H9 (cell line): ENCODE data around the gene TPGS1. TPM values are rescaled to one million over a fixed set of nuclear protein-coding genes. Genes with fewer than 3 reads are reported as not detected.
A peak's percentile ranks its signal among the peaks of the same experiment; 100 is the strongest.

Experiments used
- DNase-seq: peaks from one replicate; pipeline ENCODE4 v3.0.0-alpha.2; 2017
- H2AFZ ChIP-seq: one replicate; pipeline ENCODE4 v1.6.1; 2013; ENCODE audit warnings: mild to moderate bottlenecking, low read length, control low read depth, moderate library complexity
- H2AK5ac ChIP-seq: 2 replicates; pipeline ENCODE4 v1.6.1; 2013; ENCODE audit warnings: low read length, control low read depth, mixed read lengths; ENCODE audit not compliant: insufficient read length
- H2BK120ac ChIP-seq: one replicate; pipeline ENCODE4 v1.6.1; 2013; ENCODE audit warnings: low read depth, mild to moderate bottlenecking, low read length, control low read depth, inconsistent platforms; ENCODE audit not compliant: poor library complexity, severe bottlenecking
- H2BK12ac ChIP-seq: 2 replicates; pipeline ENCODE4 v1.6.1; 2013; ENCODE audit warnings: low read length, control low read depth, mixed read lengths, low read depth; ENCODE audit not compliant: insufficient read length
- H2BK15ac ChIP-seq: 2 replicates; pipeline ENCODE4 v1.6.1; 2013; ENCODE audit warnings: low read depth, low read length, control low read depth
- H2BK20ac ChIP-seq: one replicate; pipeline ENCODE4 v1.6.1; 2013; ENCODE audit warnings: low read depth, mild to moderate bottlenecking, low read length, control low read depth, inconsistent platforms; ENCODE audit not compliant: poor library complexity, severe bottlenecking
- H2BK5ac ChIP-seq: 2 replicates; pipeline ENCODE4 v1.6.1; 2013; ENCODE audit warnings: low read length, control low read depth, mixed read lengths; ENCODE audit not compliant: insufficient read length
- H3K14ac ChIP-seq: 2 replicates; pipeline ENCODE4 v1.6.1; 2013; ENCODE audit warnings: low read length, control low read depth; ENCODE audit not compliant: insufficient read depth
- H3K18ac ChIP-seq: 2 replicates; pipeline ENCODE4 v1.6.1; 2013; ENCODE audit warnings: low read depth, mild to moderate bottlenecking, mixed read lengths, low read length, control low read depth; ENCODE audit not compliant: insufficient read length
- H3K23ac ChIP-seq: 2 replicates; pipeline ENCODE4 v1.6.1; 2013; ENCODE audit warnings: low read length, control low read depth, mixed read lengths, low read depth; ENCODE audit not compliant: insufficient read length
- H3K23me2 ChIP-seq: 2 replicates; pipeline ENCODE4 v1.6.1; 2013; ENCODE audit warnings: low read depth, mild to moderate bottlenecking, mixed read lengths, low read length, control low read depth; ENCODE audit not compliant: insufficient read length, poor library complexity, severe bottlenecking
- H3K27ac ChIP-seq: 2 replicates; pipeline ENCODE4 v1.5.1; 2013; ENCODE audit warnings: low read length, control low read depth, mixed read lengths, low read depth; ENCODE audit not compliant: insufficient read length
- H3K27me3 ChIP-seq: 2 replicates; pipeline ENCODE4 v1.6.1; 2013; ENCODE audit warnings: low read length, control low read depth, inconsistent platforms; ENCODE audit not compliant: insufficient read depth
- H3K4ac ChIP-seq: 2 replicates; pipeline ENCODE4 v1.6.1; 2013; ENCODE audit warnings: low read depth, mild to moderate bottlenecking, control low read depth, inconsistent platforms, low read length, moderate library complexity
- H3K4me1 ChIP-seq: 2 replicates; pipeline ENCODE4 v1.6.1; 2013; ENCODE audit warnings: low read length, control low read depth, inconsistent platforms; ENCODE audit not compliant: insufficient read depth
- H3K4me2 ChIP-seq: 2 replicates; pipeline ENCODE4 v1.6.1; 2013; ENCODE audit warnings: low read length, control low read depth, mixed read lengths; ENCODE audit not compliant: insufficient read length, insufficient read depth
- H3K56ac ChIP-seq: 2 replicates; pipeline ENCODE4 v1.6.1; 2013; ENCODE audit warnings: low read depth, mild to moderate bottlenecking, mixed read lengths, low read length, control low read depth; ENCODE audit not compliant: insufficient read length
- H3K79me1 ChIP-seq: 2 replicates; pipeline ENCODE4 v1.6.1; 2013; ENCODE audit warnings: low read depth, mild to moderate bottlenecking, moderate library complexity, low read length, control low read depth, inconsistent platforms; ENCODE audit not compliant: insufficient read depth, poor library complexity, severe bottlenecking
- H3K79me2 ChIP-seq: 2 replicates; pipeline ENCODE4 v1.6.1; 2013; ENCODE audit warnings: low read length, control low read depth, inconsistent platforms; ENCODE audit not compliant: insufficient read depth
- H3K9ac ChIP-seq: 2 replicates; pipeline ENCODE4 v1.6.1; 2013; ENCODE audit warnings: low read length, control low read depth, mixed read lengths; ENCODE audit not compliant: insufficient read length; ENCODE audit errors: extremely low read depth
- H3K9me3 ChIP-seq: one replicate; pipeline ENCODE4 v1.6.1; 2013; ENCODE audit warnings: low read depth, low read length, inconsistent platforms; ENCODE audit not compliant: control insufficient read depth
- H3T11ph ChIP-seq: one replicate; pipeline ENCODE4 v1.6.1; 2013; ENCODE audit warnings: mild to moderate bottlenecking, low read length, control low read depth, inconsistent platforms
- H4K20me1 ChIP-seq: one replicate; pipeline ENCODE4 v1.6.1; 2013; ENCODE audit not compliant: control insufficient read depth, insufficient read length, insufficient read depth
- H4K5ac ChIP-seq: 2 replicates; pipeline ENCODE4 v1.6.1; 2013; ENCODE audit warnings: low read depth, mild to moderate bottlenecking, mixed read lengths, low read length, control low read depth; ENCODE audit not compliant: insufficient read length
- H4K8ac ChIP-seq: replicated peaks from 2 replicates; pipeline ENCODE4 v1.6.1; 2013; ENCODE audit warnings: low read length, control low read depth, mixed read lengths, low read depth; ENCODE audit not compliant: insufficient read length
- H4K91ac ChIP-seq: 2 replicates; pipeline ENCODE4 v1.6.1; 2013; ENCODE audit warnings: low read depth, mild to moderate bottlenecking, moderate library complexity, mixed read lengths, low read length, control low read depth; ENCODE audit not compliant: insufficient read length
- H3K27ac Mint-ChIP-seq, 3 experiments: 2 replicates in 2 of 3; 3 replicates in 1 of 3; pipeline ENCODE4 v1.8.0; 2020 to 2021; ENCODE audit warnings: mixed read lengths in 3 of 3, mild to moderate bottlenecking in 1 of 3, moderate library complexity in 1 of 3
- H3K27me3 Mint-ChIP-seq: 2 replicates; pipeline ENCODE4 v1.8.0; 2021; ENCODE audit warnings: low read depth, mild to moderate bottlenecking, moderate library complexity, mixed read lengths
- H3K36me3 Mint-ChIP-seq, 3 experiments: 2 replicates in 2 of 3; 3 replicates in 1 of 3; pipeline ENCODE4 v1.8.0; 2020 to 2021; ENCODE audit warnings: low read depth in 3 of 3, mixed read lengths in 3 of 3; ENCODE audit not compliant: insufficient read depth in 1 of 3
- H3K4me1 Mint-ChIP-seq, 2 experiments: 2 replicates each; pipeline ENCODE4 v1.8.0; 2020; ENCODE audit warnings: mixed read lengths in 2 of 2
- H3K4me3 Mint-ChIP-seq, 2 experiments: 2 replicates in 1 of 2; 3 replicates in 1 of 2; pipeline ENCODE4 v1.8.0; 2020 to 2021; ENCODE audit warnings: mild to moderate bottlenecking in 2 of 2, mixed read lengths in 2 of 2, moderate library complexity in 1 of 2
- H3K9me3 Mint-ChIP-seq, 2 experiments: 2 replicates in 1 of 2; 3 replicates in 1 of 2; pipeline ENCODE4 v1.8.0; 2020; ENCODE audit warnings: mild to moderate bottlenecking in 2 of 2, mixed read lengths in 2 of 2, moderate library complexity in 1 of 2
- WGBS: extraction: QIAGEN DNeasy Blood & Tissue Kit; methylation state at CpG from one replicate; pipeline ENCODE4 v1.1.7; 2013; ENCODE audit warnings: missing lambda C conversion rate, low lambda C conversion rate, mixed read lengths; ENCODE audit not compliant: insufficient read length; ENCODE audit errors: extremely low coverage; 5-methylcytosine and 5-hydroxymethylcytosine counted together
- total RNA-seq: library from RNA; stranded (reverse); gene quantifications from 2 replicates; pipeline ENCODE4 v1.2.1, GENCODE V29; 2021
- TF ChIP-seq, protein P1 (sequence below): fragments of 200-600 bp; sonication (generic); conservative IDR thresholded peaks from 3 replicates; pipeline ENCODE4 v1.8.0; 2021; ENCODE audit warnings: antibody characterized with exemption, mild to moderate bottlenecking

The TPGS1 gene
- total RNA-seq, 1 experiment from 2014 or later = 7.4 TPM

DNA sequence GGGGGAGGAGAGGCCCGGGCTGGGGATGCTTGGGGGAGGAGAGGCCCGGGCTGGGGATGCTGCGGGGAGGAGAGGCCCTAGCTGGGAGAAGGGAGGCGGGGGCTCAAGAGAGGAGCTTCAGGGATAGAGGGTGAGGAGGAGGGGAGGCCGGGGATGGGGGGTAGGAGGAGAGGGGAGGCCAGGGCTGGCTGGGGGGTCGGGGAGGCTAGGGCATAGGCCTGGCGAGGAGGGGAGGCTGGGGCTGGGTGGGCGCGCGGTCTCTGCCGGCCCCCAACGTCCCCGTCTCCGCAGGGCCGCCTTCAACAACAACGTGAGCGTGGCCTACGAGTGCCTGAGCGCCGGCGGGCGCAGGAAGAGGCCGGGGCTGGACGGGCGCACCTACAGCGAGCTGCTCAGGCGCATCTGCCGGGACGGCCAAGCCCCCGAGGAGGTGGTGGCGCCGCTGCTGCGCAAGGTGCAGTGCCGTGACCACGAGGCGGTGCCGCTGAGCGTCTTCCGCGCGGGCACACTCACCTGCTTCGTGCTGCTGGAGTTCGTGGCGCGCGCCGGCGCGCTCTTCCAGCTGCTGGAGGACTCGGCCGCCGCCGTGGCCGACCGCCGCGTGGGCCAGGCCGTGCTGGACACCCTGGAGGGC, 11.4 kb downstream of the TPGS1 start:
- Histone ChIP-seq H3K56ac (no peak overlapping the region), H4K91ac (no peak overlapping the region), H3K23ac (no peak overlapping the region), H3K79me1 (no peaks in the 10 kb centered on the region), H3K9ac (no peak overlapping the region), H3K27me3 (no peaks in the 10 kb centered on the region), H3K9me3 (no peaks in the 10 kb centered on the region), H3K4me2 (no peak overlapping the region), H3K18ac (peak overlapping the region; percentile 76), H3K4me1 (no peaks in the 10 kb centered on the region), H2BK12ac (no peak overlapping the region), H3K23me2 (peaks cover 5% of the 10 kb centered on the region), H3K79me2 (no peaks in the 10 kb centered on the region), H3K4ac (no peak overlapping the region), H3T11ph (no peak overlapping the region), H4K20me1 (no peaks in the 10 kb centered on the region), H2AK5ac (no peak overlapping the region), H2BK20ac (no peak overlapping the region), H3K27ac (no peak overlapping the region), H2BK5ac (no peak overlapping the region), H4K8ac (no peak overlapping the region), H2AFZ (no peak overlapping the region), H2BK120ac (no peak overlapping the region), H3K14ac (peak overlapping the region; percentile 67; the same call in 1 of the 2 replicates), H4K5ac (no peak overlapping the region), H2BK15ac (no peak overlapping the region)
- Mint-ChIP-seq H3K36me3 (peaks cover 3 to 16% (median 3%) of the 10 kb centered on the region in 3 experiments; a peak in 5 of 7 replicates), H3K27ac (no peak overlapping the region), H3K27me3 (peaks cover 33% of the 10 kb centered on the region), H3K9me3 (no peaks in the 10 kb centered on the region; a peak in 1 of 5 replicates), H3K4me3 (no peak overlapping the region; a peak in 2 of 5 replicates), H3K4me1 (peaks cover 2 to 6% of the 10 kb centered on the region in 2 experiments; a peak in 2 of 4 replicates)
- DNase-seq = peak; percentile 82
- TF ChIP-seq, protein P1, sequence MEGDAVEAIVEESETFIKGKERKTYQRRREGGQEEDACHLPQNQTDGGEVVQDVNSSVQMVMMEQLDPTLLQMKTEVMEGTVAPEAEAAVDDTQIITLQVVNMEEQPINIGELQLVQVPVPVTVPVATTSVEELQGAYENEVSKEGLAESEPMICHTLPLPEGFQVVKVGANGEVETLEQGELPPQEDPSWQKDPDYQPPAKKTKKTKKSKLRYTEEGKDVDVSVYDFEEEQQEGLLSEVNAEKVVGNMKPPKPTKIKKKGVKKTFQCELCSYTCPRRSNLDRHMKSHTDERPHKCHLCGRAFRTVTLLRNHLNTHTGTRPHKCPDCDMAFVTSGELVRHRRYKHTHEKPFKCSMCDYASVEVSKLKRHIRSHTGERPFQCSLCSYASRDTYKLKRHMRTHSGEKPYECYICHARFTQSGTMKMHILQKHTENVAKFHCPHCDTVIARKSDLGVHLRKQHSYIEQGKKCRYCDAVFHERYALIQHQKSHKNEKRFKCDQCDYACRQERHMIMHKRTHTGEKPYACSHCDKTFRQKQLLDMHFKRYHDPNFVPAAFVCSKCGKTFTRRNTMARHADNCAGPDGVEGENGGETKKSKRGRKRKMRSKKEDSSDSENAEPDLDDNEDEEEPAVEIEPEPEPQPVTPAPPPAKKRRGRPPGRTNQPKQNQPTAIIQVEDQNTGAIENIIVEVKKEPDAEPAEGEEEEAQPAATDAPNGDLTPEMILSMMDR = peak; percentile 47; the same call in 2 of the 3 replicates
- no CpG with 5 or more reads among the region's 58 CpGs for WGBS
